Activated T-helper 9 cell treated with anti-CD3 and anti-CD28 coated beads, Interleukin-2, amount 50 U/mL, for 16 hours (primary cell): ENCODE data around the gene CTIF.
"Not testable (repeated sequence)": the region's sequence is repeated elsewhere in the genome, so short reads cannot be mapped to it uniquely, and the experiment has no call there.

Experiments used
- DNase-seq: peaks from one replicate; pipeline ENCODE4 v3.0.0-alpha.2; 2020; ENCODE audit warnings: low read depth

The CTIF gene

GRCh38 chr18:48708807-48709206 is 170.0 kb downstream of the CTIF start:
- no peak for DNase-seq

GRCh38 chr18:48709371-48710062 is 170.7 kb downstream of the CTIF start:
- DNase-seq: no peak

GRCh38 chr18:48711651-48712486 is 173.0 kb downstream of the CTIF start:
- DNase-seq: no peak

GRCh38 chr18:48713309-48713708 is 174.5 kb downstream of the CTIF start:
- DNase-seq: no peak

GRCh38 chr18:48714873-48715272 is 176.0 kb downstream of the CTIF start:
- DNase-seq: no peak

GRCh38 chr18:48715711-48716361 is 177.0 kb downstream of the CTIF start:
- DNase-seq: no peak

- DNase-seq: not testable (repeated sequence)
Measured at GRCh38 chr18:48717227-48717626, 178.4 kb downstream of the CTIF start.

- no peak for DNase-seq
Measured at GRCh38 chr18:48718251-48718959, 179.6 kb downstream of the CTIF start.

GRCh38 chr18:48719388-48719787 is 180.6 kb downstream of the CTIF start:
- DNase-seq: no peak

- DNase-seq: no peak
Measured at GRCh38 chr18:48719974-48720654, 181.3 kb downstream of the CTIF start.

- no peak for DNase-seq
Measured at GRCh38 chr18:48720655-48721025, 181.8 kb downstream of the CTIF start.

GRCh38 chr18:48721312-48721711 is 182.5 kb downstream of the CTIF start:
- DNase-seq: no peak

- DNase-seq: no peak
Measured at GRCh38 chr18:48723016-48723415, 184.2 kb downstream of the CTIF start.

GRCh38 chr18:48723837-48724236 is 185.0 kb downstream of the CTIF start:
- no peak for DNase-seq

- no peak for DNase-seq
Measured at GRCh38 chr18:48724442-48724841, 185.6 kb downstream of the CTIF start.

GRCh38 chr18:48724939-48725338 is 186.1 kb downstream of the CTIF start:
- no peak for DNase-seq

GRCh38 chr18:48725562-48725961 is 186.7 kb downstream of the CTIF start:
- no peak for DNase-seq

- no peak for DNase-seq
Measured at GRCh38 chr18:48727681-48728080, 188.8 kb downstream of the CTIF start.

- DNase-seq: no peak
Measured at GRCh38 chr18:48728204-48728833, 189.5 kb downstream of the CTIF start.

- DNase-seq: no peak
Measured at GRCh38 chr18:48729404-48729803, 190.6 kb downstream of the CTIF start.

GRCh38 chr18:48730010-48730409 is 191.2 kb downstream of the CTIF start:
- no peak for DNase-seq
